ENCODE results near the gene ABCD3.

DNA sequence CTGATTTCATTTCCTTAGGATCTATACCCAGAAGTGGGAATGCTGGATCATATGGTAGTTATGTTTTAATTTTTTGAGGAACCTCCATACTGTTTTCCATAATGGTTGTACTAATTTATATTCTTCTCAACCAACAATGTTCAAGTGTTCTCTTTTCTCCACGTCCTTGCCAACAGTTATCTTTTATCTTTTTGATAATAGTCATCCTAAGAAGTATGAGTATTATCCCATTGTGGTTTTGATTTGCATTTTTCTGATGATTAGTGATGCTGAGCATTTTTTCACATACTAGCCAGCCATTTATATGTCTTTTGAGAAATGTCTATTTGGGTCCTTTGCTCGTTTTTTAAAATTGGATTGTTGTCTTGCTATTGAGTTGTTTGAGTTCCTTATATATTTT is 38.5 kb downstream of the ABCD3 start:
- TF ChIP-seq POLR2A (IDR thresholded peaks at IDR 0.05; ENCODE audit: control extremely low read depth in 1 of 2, low read depth in 2 of 2, low read length in 2 of 2) (no peak), HDAC2 (IDR thresholded peaks at IDR 0.05; ENCODE audit: borderline replicate concordance in 1 of 2, low read depth in 2 of 2, low read length in 2 of 2) (no peak), BACH1 (IDR thresholded peaks at IDR 0.05; ENCODE audit: low read length) (no peak), EZH2 (IDR thresholded peaks at IDR 0.05; ENCODE audit: low read depth, low read length, severe bottlenecking) (no peak), EP300 (IDR thresholded peaks at IDR 0.05; ENCODE audit: borderline replicate concordance in 1 of 2, low read depth in 2 of 2, low read length in 2 of 2) (no peak)
- TF ChIP-seq, protein P1, sequence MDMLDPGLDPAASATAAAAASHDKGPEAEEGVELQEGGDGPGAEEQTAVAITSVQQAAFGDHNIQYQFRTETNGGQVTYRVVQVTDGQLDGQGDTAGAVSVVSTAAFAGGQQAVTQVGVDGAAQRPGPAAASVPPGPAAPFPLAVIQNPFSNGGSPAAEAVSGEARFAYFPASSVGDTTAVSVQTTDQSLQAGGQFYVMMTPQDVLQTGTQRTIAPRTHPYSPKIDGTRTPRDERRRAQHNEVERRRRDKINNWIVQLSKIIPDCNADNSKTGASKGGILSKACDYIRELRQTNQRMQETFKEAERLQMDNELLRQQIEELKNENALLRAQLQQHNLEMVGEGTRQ (IDR thresholded peaks at IDR 0.05; ENCODE audit: low read length), result no peak
